Fibroblast of skin of scalp (primary cell): Measurements from ENCODE around the gene TMEM245.

Experiments used
- DNase-seq: peaks from one replicate; pipeline ENCODE4 v3.0.0-alpha.2; 2013

The TMEM245 gene

DNA sequence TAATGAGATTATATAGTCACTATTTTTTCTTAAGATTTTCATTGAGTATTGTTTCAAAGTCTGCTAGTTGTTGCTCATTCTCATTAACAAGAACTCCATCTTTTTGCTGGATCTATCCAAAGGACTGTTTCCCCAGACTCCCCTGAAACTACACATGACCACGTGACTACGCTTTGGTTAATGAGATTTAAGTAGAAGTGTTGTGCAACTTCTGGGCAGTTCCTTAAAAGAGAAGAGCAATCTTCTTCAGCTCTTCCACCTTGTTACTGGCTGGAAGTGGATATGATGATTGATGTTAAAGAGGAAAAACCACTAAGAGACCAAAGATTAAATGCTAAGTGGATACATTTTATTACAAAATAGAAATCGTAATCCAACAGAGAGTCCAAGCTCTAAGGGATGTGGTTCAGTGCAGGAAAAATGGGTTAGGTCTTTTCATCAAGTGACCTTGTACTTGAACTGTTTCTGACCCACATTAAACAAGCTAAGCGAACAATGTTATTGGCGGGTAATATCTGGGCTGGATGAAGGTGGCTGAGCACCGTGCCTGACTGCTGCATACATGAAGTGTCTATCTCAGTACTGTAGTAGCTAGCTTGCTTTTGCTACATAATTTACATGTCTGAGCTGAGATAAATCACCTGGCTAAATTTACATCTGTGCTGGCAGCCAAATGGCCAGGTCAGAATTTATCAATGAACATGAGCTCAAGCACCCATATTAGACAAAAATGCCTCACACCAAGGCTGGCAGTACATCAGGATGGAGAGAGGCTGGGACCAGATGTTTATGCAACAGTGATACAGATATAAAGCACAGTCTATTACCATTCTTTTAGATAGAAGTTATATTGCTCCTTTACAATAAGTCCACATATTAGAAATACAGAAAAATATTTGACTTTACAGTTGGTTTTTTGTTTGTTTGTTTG lies 98.9 kb downstream of the TMEM245 start:
- no peak for DNase-seq

- DNase-seq: no peak
Measured at GRCh38 chr9:109020113-109020512, 99.6 kb downstream of the TMEM245 start.

DNA sequence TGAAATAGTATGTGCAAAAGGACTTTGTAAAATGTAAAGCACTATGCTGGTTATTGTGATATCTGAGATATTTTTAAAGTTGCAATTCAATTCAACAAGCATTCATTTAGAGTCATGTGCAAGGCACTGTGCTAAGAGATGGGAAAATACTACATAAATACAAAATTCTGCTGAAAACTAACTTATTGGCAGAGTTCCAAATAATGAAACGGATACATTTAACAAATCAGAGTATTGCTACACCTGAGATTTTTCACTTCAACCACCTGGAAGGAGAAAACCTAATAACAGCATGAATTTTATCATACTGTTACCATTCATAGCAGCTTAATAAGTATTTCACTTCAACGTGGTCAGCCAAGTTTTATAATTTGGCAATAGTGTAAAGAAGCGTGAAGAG lies 100.3 kb downstream of the TMEM245 start:
- no peak for DNase-seq

DNA sequence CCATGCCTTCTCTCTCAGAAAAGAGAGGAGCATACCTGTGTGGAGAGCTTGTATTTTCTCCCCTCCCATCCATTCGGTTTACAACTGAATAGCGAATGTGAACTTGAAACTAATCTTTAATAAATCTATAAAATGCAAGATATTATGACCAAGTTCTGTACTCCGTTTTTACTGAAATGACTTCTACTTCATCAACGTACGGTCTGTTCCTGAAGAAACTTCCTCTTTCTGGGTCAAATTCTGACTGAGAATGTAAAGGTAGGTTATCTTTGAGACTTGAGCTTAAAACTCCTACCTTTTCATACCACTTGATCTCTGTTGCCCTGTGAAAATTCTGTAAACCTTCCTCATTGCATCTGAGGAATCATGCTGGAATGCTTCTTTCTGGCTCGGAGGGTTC lies 102.3 kb downstream of the TMEM245 start:
- DNase-seq: no peak

DNA sequence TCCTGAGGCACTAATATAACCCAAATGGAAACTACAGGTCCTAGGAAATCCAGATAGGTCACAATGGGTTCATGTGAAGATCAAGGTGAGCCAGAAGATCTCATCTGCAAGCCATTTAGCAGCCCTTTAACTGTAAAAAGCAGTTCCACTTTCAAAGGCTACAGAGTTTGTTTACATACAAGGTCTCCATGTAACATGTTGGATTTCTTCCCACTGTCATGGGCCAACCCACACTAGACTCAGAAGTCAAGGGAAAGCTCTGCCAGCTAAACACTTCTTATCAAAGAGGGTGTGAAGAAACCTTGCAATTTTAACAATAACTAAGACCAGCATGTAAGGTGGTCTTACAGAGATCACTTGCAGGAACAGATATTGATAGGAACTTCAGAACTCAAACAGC lies 102.7 kb downstream of the TMEM245 start:
- DNase-seq: no peak

DNA sequence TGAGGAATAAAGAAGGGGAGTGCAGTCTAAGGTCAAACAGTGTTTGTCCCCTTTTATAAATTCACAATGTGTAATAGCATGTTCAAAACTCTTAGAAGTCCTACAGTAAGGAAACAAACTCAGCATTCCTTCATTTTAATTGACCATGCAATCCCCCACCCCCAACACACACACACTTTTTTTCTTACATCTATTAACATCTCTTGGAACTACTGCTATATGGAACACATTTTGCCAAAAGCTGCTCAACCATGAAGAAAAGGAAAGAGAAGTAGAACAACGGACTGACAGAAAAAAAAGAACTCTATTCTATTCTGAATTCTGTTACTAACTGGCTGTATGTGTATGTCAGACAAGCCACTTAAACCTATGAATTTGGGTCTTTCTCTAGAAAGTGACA lies 103.6 kb downstream of the TMEM245 start:
- DNase-seq: no peak

GRCh38 chr9:109014608-109015280 lies 105.0 kb downstream of the TMEM245 start:
- DNase-seq: no peak

- peak; percentile 91 for DNase-seq
Measured at GRCh38 chr9:109013679-109014607, 105.8 kb downstream of the TMEM245 start.

GRCh38 chr9:109012876-109013678 lies 106.7 kb downstream of the TMEM245 start, which contains the start of gene CTNNAL1:
TSS of gene CTNNAL1 (minus strand) at chr9:109013499. CDS start at chr9:109013442, 57 bp downstream.
- peak; percentile 93 for DNase-seq

DNA sequence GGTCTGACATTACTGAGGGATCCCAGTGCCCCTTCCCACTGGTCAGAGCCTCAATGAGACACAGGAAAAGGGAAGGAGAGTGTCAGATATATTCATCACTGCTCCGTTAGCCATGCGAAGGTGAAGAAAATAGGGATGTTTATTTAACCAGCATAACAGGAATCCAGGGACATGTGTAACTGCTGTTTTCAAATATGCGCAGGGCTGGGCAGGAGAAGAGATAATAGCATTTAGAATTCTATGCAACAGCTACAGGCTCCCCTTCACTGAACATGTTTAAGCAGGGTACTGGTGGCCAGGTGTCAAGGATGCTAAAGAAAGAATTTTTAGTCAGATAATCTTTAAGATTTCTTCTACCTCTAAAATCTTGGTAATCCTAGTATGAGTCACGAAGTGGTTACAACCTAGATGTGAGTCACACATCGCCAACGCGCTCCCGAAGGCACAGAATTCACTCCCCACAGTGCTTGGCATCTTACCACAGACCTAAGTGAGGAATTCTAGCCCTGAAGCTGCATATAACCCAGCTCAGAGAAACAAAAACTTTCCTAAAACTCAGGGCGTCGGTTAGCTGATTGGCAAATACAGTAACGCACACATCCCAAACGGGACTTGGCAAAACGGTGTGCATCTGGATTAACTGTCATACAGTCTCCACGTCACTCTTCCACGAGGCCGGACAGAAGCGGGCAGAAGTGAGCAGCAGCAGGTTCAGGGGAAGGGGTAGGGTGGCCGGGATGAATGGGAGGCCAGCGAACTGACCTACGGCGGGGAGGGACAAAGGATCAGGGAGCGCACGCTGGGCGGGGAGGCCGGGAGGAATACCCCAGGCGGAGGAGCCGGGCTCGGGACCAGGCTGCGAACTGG lies 107.5 kb downstream of the TMEM245 start:
- DNase-seq: peak; percentile 96

DNA sequence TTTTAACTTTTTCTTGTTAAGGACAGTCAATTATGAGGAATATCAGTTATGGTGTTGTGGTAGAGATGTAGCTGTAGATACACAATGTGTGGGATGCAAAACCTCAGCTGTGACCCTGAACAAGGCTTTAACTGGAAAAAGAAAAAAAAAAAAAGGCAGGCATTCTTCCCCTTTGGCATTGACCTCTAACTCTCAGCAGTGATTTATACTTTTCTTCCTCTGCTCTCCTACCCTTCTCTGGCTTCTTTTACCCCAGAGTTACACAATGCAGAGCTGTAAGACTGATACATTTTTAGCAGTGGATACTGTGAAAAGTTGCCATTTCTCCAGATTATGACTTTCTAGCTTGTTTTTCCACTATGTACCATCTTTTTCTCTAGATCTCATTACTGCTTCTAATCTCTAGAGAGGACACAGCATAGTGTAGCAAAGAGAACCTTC lies 108.5 kb downstream of the TMEM245 start:
- DNase-seq: no peak

GRCh38 chr9:109010746-109011145 lies 109.0 kb downstream of the TMEM245 start:
- peak; percentile 70 for DNase-seq

DNA sequence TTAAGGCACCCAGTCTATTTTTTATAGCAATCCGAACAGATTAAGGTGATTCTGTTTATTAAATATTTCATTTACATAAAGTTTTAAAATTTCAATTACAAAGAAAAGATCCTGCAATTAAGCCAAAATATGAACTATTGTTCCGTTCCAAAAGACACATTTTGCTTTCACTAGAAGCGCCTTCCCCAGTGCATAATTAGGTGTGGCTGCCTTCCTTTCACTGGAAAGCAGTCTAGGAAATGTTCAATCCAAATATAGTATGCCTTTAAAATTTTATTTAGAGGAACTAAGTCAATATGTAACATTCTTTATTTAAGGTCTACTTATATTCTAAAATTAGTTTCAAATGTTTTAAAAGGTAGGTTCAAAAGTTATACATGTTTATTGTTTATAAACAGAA lies 114.1 kb downstream of the TMEM245 start:
- no peak for DNase-seq

DNA sequence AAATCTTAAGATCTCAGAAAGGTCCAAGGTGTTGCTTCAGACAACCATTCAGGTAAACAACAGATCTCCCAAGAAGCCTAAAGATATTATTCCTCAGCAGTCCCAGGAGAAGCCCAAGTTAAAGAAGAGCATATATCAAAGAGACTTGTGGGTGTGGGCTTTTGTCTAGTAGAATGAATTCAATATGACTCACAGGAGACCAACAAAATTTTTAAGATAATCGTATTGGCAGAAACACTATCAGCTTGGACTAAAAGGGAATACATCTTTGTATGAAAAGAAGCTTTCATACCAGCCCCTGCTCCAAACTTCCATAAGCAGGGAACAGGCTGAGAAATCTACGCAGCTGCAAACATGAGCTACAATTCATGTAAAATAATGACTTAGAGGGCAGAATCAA lies 116.6 kb downstream of the TMEM245 start:
- DNase-seq: no peak

GRCh38 chr9:109002141-109002540 lies 117.6 kb downstream of the TMEM245 start:
- no peak for DNase-seq

DNA sequence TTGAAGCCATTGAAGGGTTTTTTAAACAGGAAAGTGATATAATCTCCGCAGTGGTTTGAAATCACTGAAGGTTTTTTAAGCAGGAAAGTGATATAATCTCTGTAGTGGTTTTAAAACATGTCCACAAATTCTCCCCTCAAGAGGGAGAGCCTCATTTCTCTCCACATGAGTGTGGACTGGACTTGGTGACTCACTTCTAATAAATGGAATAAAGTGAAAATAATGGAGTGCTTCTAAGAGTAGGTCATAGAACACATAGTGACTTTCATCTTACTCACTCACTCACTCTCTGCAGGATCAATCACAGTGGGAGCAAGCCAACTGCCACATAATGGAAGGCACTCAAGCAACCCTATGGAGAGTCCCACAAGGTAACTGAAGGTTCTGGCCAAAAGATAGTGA lies 118.5 kb downstream of the TMEM245 start:
- peak; percentile 91 for DNase-seq

GRCh38 chr9:108997112-108997511 lies 122.6 kb downstream of the TMEM245 start:
- DNase-seq: no peak

- DNase-seq: no peak
Measured at GRCh38 chr9:108996643-108997042, 123.1 kb downstream of the TMEM245 start.

- no peak for DNase-seq
Measured at GRCh38 chr9:108994695-108995094, 125.1 kb downstream of the TMEM245 start.

GRCh38 chr9:108991479-108991878 lies 128.3 kb downstream of the TMEM245 start:
- peak; percentile 29 for DNase-seq

DNA sequence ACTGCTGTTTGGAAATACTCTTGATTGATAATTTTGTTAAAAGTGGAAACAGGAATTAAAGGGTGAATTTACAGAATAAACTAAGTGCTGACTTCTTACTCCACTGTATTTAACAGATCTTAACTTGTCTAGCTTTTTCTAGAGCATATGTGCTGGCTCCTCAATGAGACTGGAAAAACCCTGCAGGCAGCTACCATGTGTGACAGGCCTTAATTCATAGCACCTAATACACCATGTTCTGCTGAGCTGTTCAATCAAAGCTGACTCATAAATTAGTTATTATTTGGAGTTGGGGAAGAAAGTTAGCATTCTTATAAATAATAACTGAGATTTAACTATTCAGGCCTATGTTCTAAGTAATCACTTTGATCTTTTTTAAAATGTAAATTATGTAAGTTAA lies 135.9 kb downstream of the TMEM245 start:
- no peak for DNase-seq
